PC-9 (cell line): ENCODE measurements around the gene CHD1. TPM values are rescaled to one million over a fixed set of nuclear protein-coding genes. Genes with fewer than 3 reads are reported as not detected.
A peak's percentile ranks its signal among the peaks of the same experiment; 100 is the strongest.

ENCODE experiments used
- BruUV-seq: library from RNA; stranded (reverse); fragments of 400-500 nt; replicated peaks from 2 replicates; lab custom pipeline; 2021; lab: Mats Ljungman, UMichigan
- CTCF ChIA-PET: fragments of 300-600 bp; sonication (Branson Sonifier 250); formaldehyde crosslinking; loops from one replicate; lab custom pipeline; 2022; ENCODE audit warnings: antibody characterized with exemption; lab: Charles Lee
- POLR2A ChIA-PET: fragments of 300-600 bp; sonication (Branson Sonifier 250); formaldehyde crosslinking; loops from one replicate; lab custom pipeline; 2022; ENCODE audit warnings: antibody characterized with exemption; ENCODE audit not compliant: unreplicated experiment; lab: Charles Lee
- DNase-seq, 2 experiments: peaks; one replicate each; pipeline versions ENCODE4 v3.0.0 to v3.0.0-alpha.2; 2015 to 2022; ENCODE audit warnings: mixed read lengths in 1 of 2
- H2AFZ ChIP-seq: fragments of 200-600 bp; sonication (generic); 2 replicates; pipeline ENCODE4 v1.8.1; 2017; ENCODE audit warnings: antibody characterized with exemption
- H3F3A ChIP-seq: fragments of 200-600 bp; sonication (generic); 2 replicates; pipeline ENCODE4 v1.8.1; 2017; ENCODE audit warnings: antibody characterized with exemption, mild to moderate bottlenecking, low read depth; ENCODE audit not compliant: insufficient read depth
- H3K27ac ChIP-seq: fragments of 200-600 bp; sonication (generic); 2 replicates; pipeline ENCODE4 v1.6.1; 2016; ENCODE audit warnings: mixed run types
- H3K27me3 ChIP-seq: fragments of 200-600 bp; sonication (generic); 2 replicates; pipeline ENCODE4 v1.6.1; 2016; ENCODE audit warnings: low read depth, mixed run types; ENCODE audit not compliant: insufficient read depth
- H3K36me3 ChIP-seq: fragments of 200-600 bp; sonication (generic); 2 replicates; pipeline ENCODE4 v1.6.1; 2016; ENCODE audit warnings: low read depth, mixed run types
- H3K4me1 ChIP-seq: fragments of 200-600 bp; sonication (generic); replicated peaks from 2 replicates; pipeline ENCODE4 v1.6.1; 2016; ENCODE audit warnings: mixed run types; ENCODE audit not compliant: insufficient read depth
- H3K4me2 ChIP-seq: fragments of 200-600 bp; sonication (generic); 2 replicates; pipeline ENCODE4 v1.6.1; 2017; ENCODE audit warnings: mixed run types
- H3K4me3 ChIP-seq: fragments of 200-600 bp; sonication (generic); 2 replicates; pipeline ENCODE4 v1.6.1; 2016; ENCODE audit warnings: mixed run types
- H3K79me2 ChIP-seq: fragments of 200-600 bp; sonication (generic); 2 replicates; pipeline ENCODE4 v1.6.1; 2017; ENCODE audit warnings: low read depth, mixed run types
- H3K9me2 ChIP-seq: fragments of 200-600 bp; sonication (generic); 2 replicates; pipeline ENCODE4 v1.8.1; 2017; ENCODE audit warnings: mild to moderate bottlenecking; ENCODE audit not compliant: insufficient read depth
- H3K9me3 ChIP-seq: fragments of 200-600 bp; sonication (generic); 2 replicates; pipeline ENCODE4 v1.8.1; 2016; ENCODE audit warnings: low read depth; ENCODE audit not compliant: insufficient read depth
- H4K20me1 ChIP-seq: fragments of 200-600 bp; sonication (generic); 2 replicates; pipeline ENCODE4 v1.8.1; 2017; ENCODE audit not compliant: insufficient read depth
- CTCF ChIP-seq: fragments of 200-600 bp; sonication (generic); conservative IDR thresholded peaks from 2 replicates; pipeline ENCODE4 v1.6.1; 2017; ENCODE audit warnings: mixed run types, antibody characterized with exemption, mild to moderate bottlenecking, moderate library complexity
- EZH2 ChIP-seq: fragments of 200-600 bp; sonication (generic); IDR thresholded peaks from 2 replicates; pipeline ENCODE4 v1.8.0; 2017; ENCODE audit warnings: antibody characterized with exemption, low read depth
- intact Hi-C: fragments of 100-400 bp; cut with micrococcal nuclease; formaldehyde crosslinking; loops from one replicate; pipeline ENCODE4 v1.10.0; 2022; ENCODE audit not compliant: unreplicated experiment
- total RNA-seq: library from RNA; stranded (reverse); gene quantifications from 2 replicates; pipeline ENCODE4 v1.2.3, GENCODE V29; 2021

CHD1 gene
- total RNA-seq, 1 experiment from 2014 or later, result 30.5 TPM

GRCh38 chr5:98975682-98976407, 47.0 kb upstream of the CHD1 start:
- POLR2A ChIA-PET, result no interaction called here
- no peaks in the 10 kb centered on the region for H4K20me1 ChIP-seq
- DNase-seq, result no peak

GRCh38 chr5:98975223-98975622, 46.4 kb upstream of the CHD1 start:
- Histone ChIP-seq H3K4me3 (no peak overlapping the region), H3K4me1 (peaks cover 10% of the 10 kb centered on the region), H3K27ac (no peak overlapping the region), H2AFZ (0 out of 2 replicates have a peak overlapping the region, but pooled peaks have one; percentile 10), H4K20me1 (no peaks in the 10 kb centered on the region), H3F3A (no peaks in the 10 kb centered on the region), H3K9me3 (no peaks in the 10 kb centered on the region; the same call in 1 of the 2 replicates), H3K4me2 (no peak overlapping the region; the same call in 1 of the 2 replicates), H3K9me2 (no peaks in the 10 kb centered on the region), H3K27me3 (no peaks in the 10 kb centered on the region), H3K36me3 (no peaks in the 10 kb centered on the region), H3K79me2 (no peaks in the 10 kb centered on the region)
- intact Hi-C loops, result no loop called here
- CTCF ChIA-PET, result no interaction called here
- TF ChIP-seq EZH2, result no peak
- TF ChIP-seq CTCF, result peak; percentile 33; the same call in 1 of the 2 replicates
- DNase-seq, result peak; percentile 4 to 74
- POLR2A ChIA-PET, result no interaction called here
- no TSS peak for BruUV-seq

More at GRCh38 chr5:98975682-98976407, 47.0 kb upstream of the CHD1 start:
- TF ChIP-seq EZH2, result no peak
- TF ChIP-seq CTCF, result no peak
- Histone ChIP-seq H3K4me3 (no peak overlapping the region), H3K4me2 (no peak overlapping the region; the same call in 1 of the 2 replicates), H2AFZ (no peak overlapping the region), H3K4me1 (peaks cover 10% of the 10 kb centered on the region), H3K27me3 (no peaks in the 10 kb centered on the region), H3K36me3 (no peaks in the 10 kb centered on the region), H3K9me3 (no peaks in the 10 kb centered on the region; the same call in 1 of the 2 replicates), H3K9me2 (0 out of 2 replicates have a peak, but pooled peaks cover 4% of the 10 kb centered on the region), H3K79me2 (no peaks in the 10 kb centered on the region), H3F3A (no peaks in the 10 kb centered on the region), H3K27ac (no peak overlapping the region)
- intact Hi-C loops, result no loop called here
- no TSS peak for BruUV-seq
- CTCF ChIA-PET, result no interaction called here

- POLR2A ChIA-PET, result no interaction called here
- no peak for DNase-seq
- H3K27me3 ChIP-seq, result no peaks in the 10 kb centered on the region
- no peaks in the 10 kb centered on the region for H3K4me1 ChIP-seq
- no peak overlapping the region for H2AFZ ChIP-seq
- H3K79me2 ChIP-seq, result no peaks in the 10 kb centered on the region
- H4K20me1 ChIP-seq, result no peaks in the 10 kb centered on the region
- TF ChIP-seq CTCF (no peak), EZH2 (no peak)
- BruUV-seq, result no TSS peak
- H3K27ac ChIP-seq, result no peak overlapping the region
- H3F3A ChIP-seq, result no peaks in the 10 kb centered on the region
- intact Hi-C loops, result no loop called here
- CTCF ChIA-PET, result no interaction called here
- H3K36me3 ChIP-seq, result no peaks in the 10 kb centered on the region
- no peaks in the 10 kb centered on the region for H3K9me3 ChIP-seq
- H3K9me2 ChIP-seq, result no peaks in the 10 kb centered on the region
- no peak overlapping the region for H3K4me3 ChIP-seq
- H3K4me2 ChIP-seq, result no peak overlapping the region
These were observed 40.6 kb upstream of the CHD1 start for GRCh38 chr5:98969400-98969799.
